ENCODE data around the gene TFCP2L1. TPM values are rescaled to one million over a fixed set of nuclear protein-coding genes. Genes with fewer than 3 reads are reported as not detected.

The TFCP2L1 gene
- total RNA-seq, 1 experiment from 2014 or later = 18.4 TPM

DNA sequence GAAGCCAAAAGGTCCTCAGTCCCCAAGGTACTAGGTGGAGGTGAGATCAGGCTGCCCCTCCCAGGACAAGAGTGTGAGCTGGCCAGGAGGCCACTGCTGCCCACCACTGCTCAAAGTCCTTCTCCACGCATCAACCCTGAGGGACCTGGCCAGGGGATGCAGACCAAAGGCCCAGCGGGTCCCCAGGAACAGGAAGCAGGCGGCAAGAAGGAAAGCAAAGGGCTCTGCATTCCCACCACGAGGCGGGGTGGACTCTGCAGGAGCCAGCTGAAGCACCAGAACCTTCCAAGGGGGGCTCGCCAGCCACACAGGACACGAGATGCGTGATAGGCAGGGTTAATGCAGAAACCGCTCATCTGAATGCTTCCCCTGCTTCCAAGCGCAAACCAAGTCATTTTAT, 67.4 kb downstream of the TFCP2L1 start:
- Histone ChIP-seq H3K4me1 (peaks cover 14% of the 10 kb centered on the region), H3K4me3 (ENCODE audit: low read depth, low read length) (no peak overlapping the region), H3K36me3 (ENCODE audit: control insufficient read depth, insufficient read depth, low read length) (no peaks in the 10 kb centered on the region), H3K9me3 (no peaks in the 10 kb centered on the region), H3K27me3 (replicated peaks; ENCODE audit: control insufficient read depth, insufficient read depth, low read length) (no peaks in the 10 kb centered on the region)
- ChIA-PET POLR2A (no interaction called here), CTCF (no interaction called here)
- H3K27ac Mint-ChIP-seq (ENCODE audit: unreplicated experiment) = no peak overlapping the region
- H3K27me3 Mint-ChIP-seq (ENCODE audit: insufficient read depth, unreplicated experiment) = no peaks in the 10 kb centered on the region
- no peaks in the 10 kb centered on the region for H3K9me3 Mint-ChIP-seq (ENCODE audit: unreplicated experiment)
- intact Hi-C loops (cut with micrococcal nuclease; ENCODE audit: unreplicated experiment) = no loop called here
- peaks cover 10% of the 10 kb centered on the region for H3K4me1 Mint-ChIP-seq (ENCODE audit: low read depth, unreplicated experiment)
- no peak overlapping the region for H3K4me3 Mint-ChIP-seq (ENCODE audit: unreplicated experiment)
- BruUV-seq (replicated peaks) = no TSS peak
- no peaks in the 10 kb centered on the region for H3K36me3 Mint-ChIP-seq (ENCODE audit: insufficient read depth, unreplicated experiment)
- TF ChIP-seq, protein P1, sequence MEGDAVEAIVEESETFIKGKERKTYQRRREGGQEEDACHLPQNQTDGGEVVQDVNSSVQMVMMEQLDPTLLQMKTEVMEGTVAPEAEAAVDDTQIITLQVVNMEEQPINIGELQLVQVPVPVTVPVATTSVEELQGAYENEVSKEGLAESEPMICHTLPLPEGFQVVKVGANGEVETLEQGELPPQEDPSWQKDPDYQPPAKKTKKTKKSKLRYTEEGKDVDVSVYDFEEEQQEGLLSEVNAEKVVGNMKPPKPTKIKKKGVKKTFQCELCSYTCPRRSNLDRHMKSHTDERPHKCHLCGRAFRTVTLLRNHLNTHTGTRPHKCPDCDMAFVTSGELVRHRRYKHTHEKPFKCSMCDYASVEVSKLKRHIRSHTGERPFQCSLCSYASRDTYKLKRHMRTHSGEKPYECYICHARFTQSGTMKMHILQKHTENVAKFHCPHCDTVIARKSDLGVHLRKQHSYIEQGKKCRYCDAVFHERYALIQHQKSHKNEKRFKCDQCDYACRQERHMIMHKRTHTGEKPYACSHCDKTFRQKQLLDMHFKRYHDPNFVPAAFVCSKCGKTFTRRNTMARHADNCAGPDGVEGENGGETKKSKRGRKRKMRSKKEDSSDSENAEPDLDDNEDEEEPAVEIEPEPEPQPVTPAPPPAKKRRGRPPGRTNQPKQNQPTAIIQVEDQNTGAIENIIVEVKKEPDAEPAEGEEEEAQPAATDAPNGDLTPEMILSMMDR (IDR thresholded peaks at IDR 0.05; ENCODE audit: insufficient read depth in 1 of 2, low read depth in 1 of 2, low read length in 1 of 2, severe bottlenecking in 1 of 2, unreplicated experiment in 1 of 2) = no peak
- DNase-seq = no peak

DNA sequence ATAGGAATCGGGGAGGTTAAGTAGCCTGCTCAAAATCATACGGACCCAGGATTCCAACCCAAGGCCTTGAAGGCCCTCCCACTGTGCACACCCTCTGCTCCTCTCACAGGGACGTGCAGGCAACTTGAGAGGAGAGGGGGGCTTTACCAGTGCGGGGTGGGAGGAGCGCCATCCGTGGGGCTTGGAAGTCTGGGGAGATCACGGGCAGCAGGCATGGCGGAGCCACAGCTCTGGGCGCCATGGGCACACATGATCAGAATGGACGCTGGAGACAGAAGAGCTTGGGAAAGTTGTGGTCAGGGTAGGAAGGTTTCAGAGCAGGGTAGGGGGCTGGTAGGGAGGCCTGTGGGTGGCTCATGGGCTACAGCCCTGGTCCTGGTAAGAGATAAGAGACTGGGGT, 70.7 kb downstream of the TFCP2L1 start:
- no peaks in the 10 kb centered on the region for H3K9me3 ChIP-seq
- TF ChIP-seq, protein P1 (IDR thresholded peaks at IDR 0.05; ENCODE audit: insufficient read depth in 1 of 2, low read depth in 1 of 2, low read length in 1 of 2, severe bottlenecking in 1 of 2, unreplicated experiment in 1 of 2) = no peak
- Mint-ChIP-seq H3K4me1 (ENCODE audit: low read depth, unreplicated experiment) (peaks cover 29% of the 10 kb centered on the region), H3K36me3 (ENCODE audit: insufficient read depth, unreplicated experiment) (peaks cover 8% of the 10 kb centered on the region), H3K27ac (ENCODE audit: unreplicated experiment) (no peak overlapping the region), H3K27me3 (ENCODE audit: insufficient read depth, unreplicated experiment) (no peaks in the 10 kb centered on the region), H3K9me3 (ENCODE audit: unreplicated experiment) (no peaks in the 10 kb centered on the region), H3K4me3 (ENCODE audit: unreplicated experiment) (no peak overlapping the region)
- BruUV-seq (replicated peaks) = no TSS peak
- H3K27me3 ChIP-seq (replicated peaks; ENCODE audit: control insufficient read depth, insufficient read depth, low read length) = no peaks in the 10 kb centered on the region
- ChIA-PET POLR2A (no interaction called here), CTCF (no interaction called here)
- DNase-seq = no peak
- H3K36me3 ChIP-seq (ENCODE audit: control insufficient read depth, insufficient read depth, low read length) = no peaks in the 10 kb centered on the region
- H3K4me3 ChIP-seq (ENCODE audit: low read depth, low read length) = no peak overlapping the region
- intact Hi-C loops (cut with micrococcal nuclease; ENCODE audit: unreplicated experiment) = loop anchor here (5.0 kb wide), 1 partner anchor 87 kb away; no protein-coding TSS in a partner anchor
- peaks cover 40% of the 10 kb centered on the region for H3K4me1 ChIP-seq

DNA sequence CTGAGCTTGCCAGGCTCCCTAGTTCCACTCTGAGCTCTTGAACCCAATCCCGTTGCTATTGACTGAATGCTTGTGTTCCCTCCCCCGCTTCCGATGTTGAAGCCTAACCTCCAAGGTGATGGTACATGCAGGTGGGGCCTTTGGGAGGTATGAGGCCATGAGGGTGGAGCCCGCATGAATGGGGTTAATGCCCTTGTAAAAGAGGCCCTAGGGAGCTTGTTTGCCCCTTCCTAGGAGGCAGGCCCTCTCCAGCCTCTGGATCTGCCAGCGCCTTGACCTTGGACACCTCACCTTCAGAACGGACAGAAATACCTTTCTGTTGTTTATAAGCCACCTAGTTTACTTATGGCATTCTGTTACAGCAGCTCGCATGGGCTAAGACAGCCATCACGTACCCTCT, 71.6 kb downstream of the TFCP2L1 start:
- Mint-ChIP-seq H3K27ac (ENCODE audit: unreplicated experiment) (no peak overlapping the region), H3K36me3 (ENCODE audit: insufficient read depth, unreplicated experiment) (peaks cover 8% of the 10 kb centered on the region), H3K9me3 (ENCODE audit: unreplicated experiment) (no peaks in the 10 kb centered on the region), H3K27me3 (ENCODE audit: insufficient read depth, unreplicated experiment) (no peaks in the 10 kb centered on the region), H3K4me1 (ENCODE audit: low read depth, unreplicated experiment) (peaks cover 29% of the 10 kb centered on the region), H3K4me3 (ENCODE audit: unreplicated experiment) (no peak overlapping the region)
- no TSS peak for BruUV-seq (replicated peaks)
- no peak for DNase-seq
- Histone ChIP-seq H3K27me3 (replicated peaks; ENCODE audit: control insufficient read depth, insufficient read depth, low read length) (no peaks in the 10 kb centered on the region), H3K4me3 (ENCODE audit: low read depth, low read length) (no peak overlapping the region), H3K4me1 (peaks cover 40% of the 10 kb centered on the region), H3K36me3 (ENCODE audit: control insufficient read depth, insufficient read depth, low read length) (no peaks in the 10 kb centered on the region), H3K9me3 (no peaks in the 10 kb centered on the region)
- TF ChIP-seq, protein P1 (IDR thresholded peaks at IDR 0.05; ENCODE audit: insufficient read depth in 1 of 2, low read depth in 1 of 2, low read length in 1 of 2, severe bottlenecking in 1 of 2, unreplicated experiment in 1 of 2) = no peak
- intact Hi-C loops (cut with micrococcal nuclease; ENCODE audit: unreplicated experiment) = loop anchor here (5.0 kb wide), 1 partner anchor 86 kb away; no protein-coding TSS in a partner anchor
- POLR2A ChIA-PET = interaction anchor here (0.5 kb wide), 1 partner anchor 104 kb away, joined by 7 read pairs; no protein-coding TSS in a partner anchor
- CTCF ChIA-PET = interaction anchor here (3.0 kb wide), 1 partner anchor 143 kb away, joined by 16 read pairs; no protein-coding TSS in a partner anchor

All from Caco-2 (cell line).